Endothelial cell of umbilical vein (primary cell): ENCODE results near the gene USF3. TPM values are rescaled to one million over a fixed set of nuclear protein-coding genes. Genes with fewer than 3 reads are reported as not detected.
A peak's percentile ranks its signal among the peaks of the same experiment; 100 is the strongest.

Source experiments
- BruUV-seq: library from RNA; stranded (reverse); fragments of 400-500 nt; replicated peaks from 2 replicates; lab custom pipeline; 2021; lab: Mats Ljungman, UMichigan
- CTCF ChIA-PET: fragments of 300-600, 350-600 bp; sonication (Branson Sonifier 250); formaldehyde crosslinking; loops from one replicate; lab custom pipeline; 2021; ENCODE audit warnings: antibody characterized with exemption, inconsistent platforms; lab: Charles Lee
- POLR2A ChIA-PET: fragments of 300-600, 350-600 bp; sonication (Branson Sonifier 250); formaldehyde crosslinking; loops from one replicate; lab custom pipeline; 2021; ENCODE audit warnings: antibody characterized with exemption, inconsistent platforms; lab: Charles Lee
- DNase-seq: peaks from one replicate; pipeline ENCODE4 v3.0.0-alpha.2; 2011; ENCODE audit warnings: low read depth, low spot score
- FAIRE-seq: peaks from 2 replicates; lab custom pipeline; 2011; peaks lifted over from hg19 to GRCh38; lab: Jason Lieb, UNC
- H2AFZ ChIP-seq: 2 replicates; pipeline ENCODE4 v1.6.0; 2012; ENCODE audit warnings: low read depth, low read length, control low read depth, inconsistent platforms
- H3K27ac ChIP-seq: 2 replicates; pipeline ENCODE4 v1.5.1; 2011; ENCODE audit warnings: low read depth, mild to moderate bottlenecking, control low read depth, low read length, moderate library complexity; ENCODE audit not compliant: insufficient read depth
- H3K27me3 ChIP-seq, 2 experiments: 2 replicates each; pipeline versions ENCODE4 v1.6.0 to v1.6.1; 2011; ENCODE audit warnings: low read length in 2 of 2, mixed read lengths in 1 of 2; ENCODE audit not compliant: control insufficient read depth in 2 of 2, insufficient read depth in 2 of 2
- H3K36me3 ChIP-seq, 2 experiments: 2 replicates in 1 of 2; 3 replicates in 1 of 2; pipeline ENCODE4 v1.5.1; 2011; ENCODE audit warnings: low read length in 2 of 2, mild to moderate bottlenecking in 1 of 2, moderate library complexity in 1 of 2; ENCODE audit not compliant: control insufficient read depth in 2 of 2, insufficient read depth in 2 of 2; ENCODE audit errors: extremely low read depth in 1 of 2
- H3K4me1 ChIP-seq: 3 replicates; pipeline ENCODE4 v1.5.1; 2011; ENCODE audit warnings: mild to moderate bottlenecking, low read length; ENCODE audit not compliant: control insufficient read depth, insufficient read depth; ENCODE audit errors: extremely low read depth
- H3K4me2 ChIP-seq: 2 replicates; pipeline ENCODE4 v1.6.1; 2011; ENCODE audit warnings: low read length, control low read depth, mixed read lengths; ENCODE audit not compliant: insufficient read depth
- H3K4me3 ChIP-seq, 3 experiments: fragments of 200-600 bp in 1 of 3; sonication (generic), shearing (Covaris generic) in 1 of 3; replicated peaks in 1 of 3; 2 replicates each; pipeline ENCODE4 v1.5.1; 2011 to 2016; ENCODE audit warnings: control low read depth in 3 of 3, low read length in 3 of 3, mild to moderate bottlenecking in 2 of 3, inconsistent platforms in 1 of 3, low read depth in 1 of 3, moderate library complexity in 1 of 3; ENCODE audit not compliant: insufficient read depth in 1 of 3
- H3K79me2 ChIP-seq: 2 replicates; pipeline ENCODE4 v1.6.0; 2012; ENCODE audit warnings: low read length, inconsistent platforms; ENCODE audit not compliant: control insufficient read depth, insufficient read depth
- H3K9ac ChIP-seq: replicated peaks from 2 replicates; pipeline ENCODE3; 2011; ENCODE audit warnings: low read length, control low read depth; ENCODE audit not compliant: insufficient read depth; ENCODE audit errors: extremely low read depth
- H3K9me1 ChIP-seq: replicated peaks from 3 replicates; pipeline ENCODE4 v1.6.0; 2011; ENCODE audit warnings: mild to moderate bottlenecking, low read length; ENCODE audit not compliant: control insufficient read depth, insufficient read depth; ENCODE audit errors: extremely low read depth
- H3K9me3 ChIP-seq: replicated peaks from 2 replicates; pipeline ENCODE4 v1.5.1; 2012; ENCODE audit warnings: low read length, inconsistent platforms; ENCODE audit not compliant: control insufficient read depth, insufficient read depth
- H4K20me1 ChIP-seq: replicated peaks from 2 replicates; pipeline ENCODE3; 2011; ENCODE audit warnings: mild to moderate bottlenecking, low read length; ENCODE audit not compliant: control insufficient read depth, insufficient read depth; ENCODE audit errors: extremely low read depth
- EZH2 ChIP-seq: IDR thresholded peaks from 2 replicates; pipeline ENCODE4 v1.6.1; 2012; ENCODE audit warnings: borderline replicate concordance, low read depth, mild to moderate bottlenecking, moderate library complexity, low read length, inconsistent platforms; ENCODE audit not compliant: severe bottlenecking
- FOS ChIP-seq: IDR thresholded peaks from 2 replicates; pipeline ENCODE4 v1.6.1; 2011; ENCODE audit warnings: mild to moderate bottlenecking, low read length, moderate library complexity, borderline replicate concordance; ENCODE audit not compliant: insufficient read depth
- GATA2 ChIP-seq: IDR thresholded peaks from 2 replicates; pipeline ENCODE4 v1.7.0; 2011; ENCODE audit warnings: low read depth, mild to moderate bottlenecking, moderate library complexity, mixed read lengths, low read length; ENCODE audit not compliant: insufficient read length, insufficient read depth
- JUN ChIP-seq: IDR thresholded peaks from 2 replicates; pipeline ENCODE4 v1.6.1; 2011; ENCODE audit warnings: borderline replicate concordance, low read depth; ENCODE audit not compliant: insufficient read length, insufficient read depth
- MYC ChIP-seq: IDR thresholded peaks from one replicate; pipeline ENCODE4 v1.6.1; 2011; ENCODE audit warnings: mild to moderate bottlenecking, low read depth, low read length
- POLR2A ChIP-seq: IDR thresholded peaks from 2 replicates; pipeline ENCODE4 v1.6.1; 2012; ENCODE audit warnings: low read depth, mild to moderate bottlenecking, control low read depth, low read length
- POLR2AphosphoS5 ChIP-seq: IDR thresholded peaks from 2 replicates; pipeline ENCODE4 v1.6.1; 2012; ENCODE audit warnings: low read depth, mild to moderate bottlenecking, control low read depth, low read length, moderate library complexity; ENCODE audit not compliant: insufficient read depth
- dilution Hi-C: fragments of 300-500 bp; cut with MboI; formaldehyde crosslinking; loops from one replicate; pipeline ENCODE4 v1.15.0; 2019; ENCODE audit warnings: low sequenced_read_pairs; ENCODE audit not compliant: extremely low pct_ligation_motif_present
- intact Hi-C: fragments of 100-400 bp; cut with micrococcal nuclease; formaldehyde crosslinking; loops from one replicate; pipeline ENCODE4 v1.10.0; 2022
- polyA plus RNA-seq, 4 experiments: library from polyadenylated mRNA; depleted of rRNA in 3 of 4; stranded (reverse) in 3 of 4; unstranded in 1 of 4; fragments of >200 nt; gene quantifications; 2 replicates each; pipeline versions ENCODE4 v1.2.1 to v1.2.3, GENCODE V29; 2011 to 2012; ENCODE audit warnings: missing spikeins in 1 of 4
- total RNA-seq: library from RNA; stranded (reverse); gene quantifications from 2 replicates; pipeline ENCODE4 v1.2.3, GENCODE V29; 2021
- TF ChIP-seq, protein P1 (sequence below): IDR thresholded peaks from 2 replicates; pipeline ENCODE4 v1.6.1; 2011; ENCODE audit not compliant: insufficient read depth, insufficient read length
- TF ChIP-seq, protein P2 (sequence below), 2 donors: IDR thresholded peaks; 1 replicate in 1 of 2; 2 replicates in 1 of 2; pipeline ENCODE4 v1.5.1; 2011; ENCODE audit warnings: low read length in 2 of 2, mild to moderate bottlenecking in 2 of 2, moderate library complexity in 2 of 2, control low read depth in 1 of 2, inconsistent platforms in 1 of 2, low read depth in 1 of 2; ENCODE audit not compliant: insufficient read depth in 1 of 2; ENCODE audit errors: extremely low read depth in 1 of 2

Gene USF3
- total and polyA plus RNA-seq, 2 donors (not counting 3 experiments of a cell fraction or from before 2014, with no cell fraction given), result 7.0 to 10.5 TPM

DNA sequence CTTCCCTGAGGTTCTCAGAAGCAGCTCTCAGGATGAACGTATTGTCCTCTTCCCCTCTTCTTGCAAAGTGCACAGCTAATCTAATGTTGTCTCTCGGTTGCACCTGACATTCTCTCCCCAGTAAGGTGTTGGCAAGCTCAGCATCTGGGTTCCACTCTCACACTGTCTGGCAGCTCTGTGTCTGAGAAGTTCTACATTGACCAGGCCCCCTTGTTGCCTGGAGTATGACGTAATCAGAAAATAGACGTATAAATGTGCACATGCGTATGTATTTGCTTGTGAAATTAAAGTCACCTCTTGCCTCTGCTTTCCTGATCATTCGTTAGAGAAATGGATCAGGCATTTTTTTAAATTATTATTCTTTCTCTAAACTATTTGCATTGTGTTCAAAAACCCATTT lies 67.7 kb downstream of the USF3 start:
- H3K27me3 ChIP-seq, result peaks cover 9 to 16% of the 10 kb centered on the region in 2 experiments
- CTCF ChIA-PET, result interaction anchor here (1.1 to 5.2 kb wide), 8 partner anchors 12 to 341 kb away, joined by 4 to 71 read pairs (median 7); no protein-coding TSS in a partner anchor
- intact Hi-C loops, result loop anchor here (5.0 to 10.0 kb wide), 3 partner anchors 294 to 986 kb away; partner anchors contain the start of gene CCDC80

More for the DNA sequence above, 67.7 kb downstream of the USF3 start:
- H3K36me3 ChIP-seq, result no peaks in the 10 kb centered on the region
- H3K79me2 ChIP-seq, result no peaks in the 10 kb centered on the region
- no peak overlapping the region for H3K27ac ChIP-seq
- TF ChIP-seq, protein P1, sequence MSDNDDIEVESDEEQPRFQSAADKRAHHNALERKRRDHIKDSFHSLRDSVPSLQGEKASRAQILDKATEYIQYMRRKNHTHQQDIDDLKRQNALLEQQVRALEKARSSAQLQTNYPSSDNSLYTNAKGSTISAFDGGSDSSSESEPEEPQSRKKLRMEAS, result no peak
- no peak for TF ChIP-seq JUN
- no peak for TF ChIP-seq GATA2
- no peak for TF ChIP-seq EZH2
- TF ChIP-seq, protein P2, sequence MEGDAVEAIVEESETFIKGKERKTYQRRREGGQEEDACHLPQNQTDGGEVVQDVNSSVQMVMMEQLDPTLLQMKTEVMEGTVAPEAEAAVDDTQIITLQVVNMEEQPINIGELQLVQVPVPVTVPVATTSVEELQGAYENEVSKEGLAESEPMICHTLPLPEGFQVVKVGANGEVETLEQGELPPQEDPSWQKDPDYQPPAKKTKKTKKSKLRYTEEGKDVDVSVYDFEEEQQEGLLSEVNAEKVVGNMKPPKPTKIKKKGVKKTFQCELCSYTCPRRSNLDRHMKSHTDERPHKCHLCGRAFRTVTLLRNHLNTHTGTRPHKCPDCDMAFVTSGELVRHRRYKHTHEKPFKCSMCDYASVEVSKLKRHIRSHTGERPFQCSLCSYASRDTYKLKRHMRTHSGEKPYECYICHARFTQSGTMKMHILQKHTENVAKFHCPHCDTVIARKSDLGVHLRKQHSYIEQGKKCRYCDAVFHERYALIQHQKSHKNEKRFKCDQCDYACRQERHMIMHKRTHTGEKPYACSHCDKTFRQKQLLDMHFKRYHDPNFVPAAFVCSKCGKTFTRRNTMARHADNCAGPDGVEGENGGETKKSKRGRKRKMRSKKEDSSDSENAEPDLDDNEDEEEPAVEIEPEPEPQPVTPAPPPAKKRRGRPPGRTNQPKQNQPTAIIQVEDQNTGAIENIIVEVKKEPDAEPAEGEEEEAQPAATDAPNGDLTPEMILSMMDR (IDR thresholded peaks at IDR 0.05; ENCODE audit: extremely low read depth in 1 of 2, insufficient read depth in 1 of 2, low read depth in 1 of 2, low read length in 2 of 2), result no peak
- TF ChIP-seq POLR2AphosphoS5, result no peak
- no peak for TF ChIP-seq MYC
- TF ChIP-seq POLR2A, result no peak
- no peak for TF ChIP-seq FOS
- H3K9me1 ChIP-seq, result no peaks in the 10 kb centered on the region
- BruUV-seq, result no TSS peak
- peak overlapping the region; percentile 56 for H2AFZ ChIP-seq
- FAIRE-seq (no peak), DNase-seq (no peak)
- dilution Hi-C loops, result no loop called here
- H4K20me1 ChIP-seq, result no peaks in the 10 kb centered on the region
- H3K4me3 ChIP-seq, result no peak overlapping the region
- H3K4me1 ChIP-seq, result peaks cover 2% of the 10 kb centered on the region
- no peak overlapping the region for H3K4me2 ChIP-seq
- H3K9ac ChIP-seq, result no peak overlapping the region
- POLR2A ChIA-PET, result no interaction called here
- H3K9me3 ChIP-seq, result no peaks in the 10 kb centered on the region
